GM20431 (cell line): ENCODE data around the gene GNAL.

ENCODE experiments used
- in situ Hi-C: fragments of 300-500 bp; cut with MseI, MboI; formaldehyde crosslinking; loops from one replicate; pipeline ENCODE4 v1.15.0; 2020; ENCODE audit warnings: low sequenced_read_pairs; ENCODE audit not compliant: unreplicated experiment

The GNAL gene

GRCh38 chr18:11752116-11752911 lies 63.2 kb downstream of the GNAL start:
- in situ Hi-C loops = no loop called here

GRCh38 chr18:11754979-11755378 lies 65.9 kb downstream of the GNAL start:
- in situ Hi-C loops = no loop called here

DNA sequence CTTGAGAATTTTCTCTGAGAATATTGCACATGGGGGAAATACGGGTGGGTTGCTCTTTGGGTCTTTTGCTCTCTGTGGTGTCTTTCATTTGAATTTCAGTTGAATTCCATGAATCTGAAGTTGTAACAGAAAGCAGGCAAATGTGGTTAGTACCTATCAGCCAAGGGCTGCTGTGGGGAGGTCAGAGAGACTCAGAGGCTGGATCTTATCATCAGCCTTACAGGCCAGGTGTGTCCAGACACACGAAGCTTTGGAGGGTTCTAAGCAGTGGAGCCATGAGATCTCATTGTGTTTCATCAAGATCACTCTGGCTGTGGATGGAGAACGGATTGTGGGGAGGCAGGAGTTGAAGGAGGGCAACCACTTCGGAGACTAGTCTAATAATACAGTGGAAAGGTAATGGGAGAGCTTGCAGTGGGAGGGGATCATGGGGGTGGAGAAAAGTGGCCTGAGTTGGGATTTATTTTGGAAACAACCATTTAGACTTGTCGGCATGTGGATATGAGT lies 68.1 kb downstream of the GNAL start:
- in situ Hi-C loops = no loop called here

DNA sequence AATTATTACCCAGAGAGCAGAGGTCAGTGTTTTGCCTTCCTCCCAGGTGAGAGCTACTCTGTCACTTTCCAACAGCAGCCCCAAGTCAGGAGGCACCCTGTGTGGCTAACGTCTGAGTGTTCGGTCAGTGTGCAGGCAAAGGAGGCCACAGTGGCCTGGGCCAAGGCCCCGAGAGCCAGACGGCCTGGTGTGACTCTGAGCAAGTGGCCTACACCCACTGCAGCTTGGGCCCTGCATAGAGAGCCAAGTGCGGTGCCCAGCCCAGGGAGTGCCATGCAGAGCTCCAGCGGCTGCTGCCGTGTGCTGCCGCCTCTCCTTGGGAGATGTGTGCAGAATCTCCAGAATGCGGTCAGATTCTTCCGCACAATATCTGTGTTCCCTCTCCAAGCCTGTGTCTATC lies 70.4 kb downstream of the GNAL start:
- in situ Hi-C loops = no loop called here

GRCh38 chr18:11760498-11761167 lies 71.6 kb downstream of the GNAL start:
- in situ Hi-C loops = no loop called here

GRCh38 chr18:11761553-11761952 lies 72.5 kb downstream of the GNAL start:
- in situ Hi-C loops = no loop called here

DNA sequence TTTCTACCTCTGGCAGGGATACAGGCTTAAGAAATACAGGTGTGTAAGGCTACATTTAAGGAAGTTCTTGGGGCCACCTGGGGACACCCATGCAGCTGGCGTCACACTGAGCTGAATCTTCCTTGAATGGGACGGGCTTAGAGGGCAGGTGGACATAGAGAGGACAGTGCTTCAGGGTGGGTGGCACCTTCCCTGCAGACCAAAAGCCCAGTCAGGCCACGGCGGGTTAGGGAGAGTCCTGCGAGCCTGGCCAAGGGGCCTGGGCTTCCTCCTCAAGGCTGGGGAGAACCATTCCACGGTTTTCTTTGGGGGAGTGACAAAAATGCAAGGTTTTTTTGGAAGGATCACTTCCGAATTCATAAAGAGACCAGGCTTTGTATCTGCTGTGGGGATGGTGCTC lies 73.4 kb downstream of the GNAL start:
- in situ Hi-C loops = no loop called here

DNA sequence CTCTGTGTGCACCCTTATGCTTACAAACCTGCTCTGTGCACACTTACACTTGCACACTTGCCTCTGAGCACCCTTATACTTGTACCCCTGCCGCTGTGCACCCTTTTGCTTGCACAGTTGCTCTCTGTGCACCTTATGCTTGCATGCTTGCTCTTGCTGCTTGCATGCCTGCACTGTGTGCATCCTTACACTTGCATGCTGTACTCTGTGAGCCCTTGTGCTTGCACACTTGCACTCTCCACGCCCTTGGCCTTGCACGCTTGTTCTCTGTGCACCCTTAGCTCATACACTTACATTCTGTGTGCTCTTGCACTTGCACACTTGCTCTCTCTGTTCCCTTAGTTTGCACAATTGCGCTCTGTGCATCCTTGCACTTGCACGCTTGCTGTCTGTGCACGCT lies 78.3 kb downstream of the GNAL start:
- in situ Hi-C loops = no loop called here

GRCh38 chr18:11767935-11768334 lies 78.9 kb downstream of the GNAL start:
- in situ Hi-C loops = no loop called here

- in situ Hi-C loops = no loop called here
Measured at GRCh38 chr18:11775436-11776174, 86.5 kb downstream of the GNAL start.

DNA sequence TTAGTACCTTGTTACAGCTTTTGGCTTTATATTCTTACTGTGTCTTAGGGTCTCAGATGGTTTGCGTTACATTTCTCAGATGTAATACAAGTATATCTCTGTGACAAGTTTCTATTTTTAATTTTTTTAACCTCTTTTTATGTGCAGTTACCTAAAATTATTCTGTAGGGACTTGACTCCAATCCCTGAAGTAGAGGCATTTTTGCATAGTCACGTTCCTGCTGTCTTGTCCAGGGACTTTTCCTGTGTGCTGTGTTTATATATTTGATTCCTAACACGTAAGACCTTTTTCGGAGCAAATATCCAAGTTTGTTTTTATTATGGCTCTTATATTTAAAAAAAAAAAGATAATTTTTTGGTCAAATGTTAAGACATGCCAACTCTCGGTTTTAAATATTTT lies 91.0 kb downstream of the GNAL start:
- in situ Hi-C loops = no loop called here

GRCh38 chr18:11783716-11784331 lies 94.8 kb downstream of the GNAL start:
- in situ Hi-C loops = no loop called here

DNA sequence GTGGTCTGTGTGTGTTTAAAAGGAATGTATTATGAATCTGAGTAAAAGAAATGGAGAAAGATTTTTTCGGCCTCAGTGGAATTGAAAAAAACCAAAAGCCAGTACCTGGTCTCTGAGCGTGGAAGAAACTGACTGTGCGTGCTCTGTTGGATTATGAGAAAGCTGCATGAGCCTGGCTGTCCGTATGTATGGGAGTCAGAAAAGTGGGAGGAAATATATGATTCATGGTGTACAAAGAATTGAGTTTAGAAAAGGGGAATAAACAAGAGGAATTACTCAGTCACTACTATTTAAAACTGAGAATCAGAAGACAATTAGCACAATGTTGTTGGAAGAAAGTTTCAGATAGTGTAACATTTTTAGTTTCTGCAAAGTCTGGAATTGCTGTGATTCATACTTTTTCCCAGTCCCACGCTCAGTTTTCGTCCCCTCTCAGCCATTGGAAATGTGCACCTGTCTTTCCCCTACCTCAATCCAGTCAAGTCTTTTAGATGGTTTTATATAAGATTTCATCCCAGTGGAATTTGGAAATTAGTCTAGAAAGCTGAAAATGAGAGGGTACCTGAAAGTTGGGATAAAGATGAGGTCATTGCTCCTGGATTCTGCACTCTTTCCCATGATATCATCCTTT lies 95.7 kb downstream of the GNAL start:
- in situ Hi-C loops = no loop called here

DNA sequence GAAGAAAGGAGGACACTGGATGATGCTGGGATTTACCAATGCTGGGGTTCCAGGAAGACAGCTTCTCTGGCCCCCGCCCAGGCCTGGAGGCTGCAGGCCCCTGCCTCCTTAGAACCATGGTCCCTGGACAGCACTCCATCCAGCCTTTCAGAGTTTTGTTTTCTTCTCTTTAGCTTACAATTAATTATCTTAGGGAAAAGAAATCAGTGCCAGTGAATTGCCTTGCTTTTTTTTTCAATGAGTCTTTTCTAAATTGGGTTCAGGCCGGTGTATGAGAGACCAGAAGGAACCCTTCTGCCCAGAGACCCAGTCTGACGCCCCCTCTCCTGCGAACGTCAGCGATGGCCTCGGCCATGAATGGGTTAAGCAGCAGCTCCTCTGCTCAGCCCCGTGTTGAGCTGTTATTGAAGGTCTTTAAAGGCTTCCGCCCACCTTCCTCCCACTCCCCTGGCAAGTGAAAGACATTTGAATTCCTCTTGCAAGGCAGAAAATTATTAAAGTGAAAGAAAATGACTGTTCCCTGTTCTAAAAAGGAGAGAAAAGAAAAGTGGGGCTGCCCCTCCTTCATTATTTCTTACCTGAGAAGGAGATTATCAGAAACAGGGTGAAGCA lies 96.5 kb downstream of the GNAL start:
- in situ Hi-C loops = no loop called here

DNA sequence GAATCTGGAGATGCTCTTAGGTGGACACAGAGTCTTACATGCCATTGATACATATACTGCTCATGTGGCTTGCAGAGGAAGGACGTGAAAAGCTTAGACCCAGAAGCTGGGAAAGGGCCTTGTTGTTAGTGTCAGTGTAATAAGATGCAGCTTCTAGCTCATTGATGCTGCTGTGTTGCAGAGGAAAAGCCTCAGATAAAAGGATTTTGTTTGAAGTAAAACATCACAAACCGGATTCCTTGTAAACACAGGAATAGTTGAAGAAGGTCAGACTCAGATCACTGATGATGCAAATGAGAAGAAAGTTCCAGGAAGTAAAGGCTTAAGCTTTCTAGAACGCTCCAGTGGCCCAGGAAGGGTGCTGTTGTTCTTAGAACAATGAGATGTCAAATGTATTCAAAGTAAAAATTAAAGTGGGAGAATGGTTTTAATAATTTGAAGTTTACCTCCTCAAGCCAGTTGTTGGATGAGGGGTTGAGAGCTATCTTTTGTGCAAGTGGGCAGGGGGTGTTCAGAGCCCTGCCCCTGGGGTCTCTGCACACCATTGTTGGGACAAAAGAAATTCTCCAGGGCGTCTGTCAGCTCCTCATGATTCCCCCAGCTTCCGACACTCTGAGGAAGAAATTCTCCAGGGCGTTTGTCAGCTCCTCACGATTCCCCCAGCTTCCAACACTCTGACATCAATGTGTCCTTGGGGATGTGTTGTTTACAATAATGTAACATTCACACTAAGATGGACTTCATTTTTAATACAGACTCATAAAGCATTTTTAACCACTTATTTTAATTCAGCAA lies 100.8 kb downstream of the GNAL start:
- in situ Hi-C loops = no loop called here

DNA sequence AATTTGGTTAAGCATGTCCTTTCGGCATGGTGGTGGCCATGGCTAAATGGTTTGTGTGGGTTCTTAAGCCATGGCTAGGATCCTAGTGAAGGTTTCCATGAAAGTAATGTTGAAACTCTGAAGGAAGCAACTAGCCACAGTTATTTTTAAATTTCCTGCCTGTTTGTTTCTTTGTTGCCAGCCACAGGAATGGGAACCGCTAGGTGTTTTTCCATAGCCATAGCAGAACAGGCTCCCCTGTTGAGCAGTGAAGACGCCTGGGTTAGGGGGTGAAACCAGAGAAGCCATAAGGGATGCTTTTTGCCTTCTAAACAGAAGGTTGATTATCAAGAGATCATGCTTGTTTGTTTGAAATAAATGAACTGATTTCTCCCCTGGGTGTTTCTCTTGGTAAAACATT lies 102.1 kb downstream of the GNAL start:
- in situ Hi-C loops = no loop called here

DNA sequence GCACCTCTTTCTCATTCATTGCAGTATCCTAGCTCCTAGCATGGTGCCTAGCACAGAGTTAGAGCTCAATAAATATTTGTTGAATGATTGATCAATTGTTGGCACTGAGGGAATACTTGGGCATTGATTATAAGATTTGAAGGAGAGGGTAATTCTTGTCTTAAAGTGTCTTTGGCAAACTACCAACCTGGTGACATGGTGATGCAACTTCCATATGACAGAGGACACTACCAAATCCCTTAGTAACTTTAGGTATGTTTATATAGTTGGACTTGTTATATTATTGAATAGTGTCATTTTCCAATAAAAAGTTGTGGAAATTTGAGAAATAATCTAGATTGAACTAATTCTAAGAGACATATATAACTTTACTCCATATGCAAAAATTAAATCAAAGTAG lies 103.6 kb downstream of the GNAL start:
- in situ Hi-C loops = no loop called here

DNA sequence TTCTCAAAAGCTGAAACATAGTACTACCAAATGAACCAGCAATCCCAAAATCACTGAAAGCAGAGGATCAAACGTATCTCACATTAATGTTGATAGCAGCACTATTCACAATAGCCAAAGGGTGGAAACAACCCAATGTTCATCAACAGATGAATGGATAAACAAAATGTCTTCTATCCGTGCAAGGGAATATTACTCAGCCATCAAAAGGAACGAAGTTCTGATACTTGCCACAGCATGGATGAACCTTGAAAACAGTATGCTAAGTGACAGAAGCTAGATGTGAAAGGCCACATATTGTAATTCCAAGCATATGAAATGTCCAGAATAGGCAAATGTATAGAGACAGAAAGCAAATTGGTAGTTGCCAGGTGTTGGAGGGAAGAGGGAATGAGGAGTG lies 105.1 kb downstream of the GNAL start:
- in situ Hi-C loops = no loop called here

GRCh38 chr18:11795916-11796315 lies 106.9 kb downstream of the GNAL start:
- in situ Hi-C loops = no loop called here
